Effector memory CD4-positive, alpha-beta T cell (primary cell): ENCODE measurements around the gene ATP8B2.
A peak's percentile ranks its signal among the peaks of the same experiment; 100 is the strongest.
"Not testable (repeated sequence)": the region's sequence is repeated elsewhere in the genome, so short reads cannot be mapped to it uniquely, and the experiment has no call there.

Source experiments
- DNase-seq, 3 donors: peaks; one replicate each; pipeline ENCODE4 v3.0.0-alpha.2; 2020
- H3K27ac ChIP-seq: 2 replicates; pipeline ENCODE4 v1.7.0; 2013; ENCODE audit warnings: mild to moderate bottlenecking, low read length, moderate library complexity; ENCODE audit not compliant: insufficient read depth, poor library complexity, severe bottlenecking
- H3K27me3 ChIP-seq: replicated peaks from 2 replicates; pipeline ENCODE4 v1.7.0; 2013; ENCODE audit warnings: mild to moderate bottlenecking, low read length; ENCODE audit not compliant: insufficient read depth, control insufficient read depth, poor library complexity, severe bottlenecking
- H3K36me3 ChIP-seq: 2 replicates; pipeline ENCODE4 v1.7.0; 2013; ENCODE audit warnings: mild to moderate bottlenecking, low read length, moderate library complexity; ENCODE audit not compliant: control insufficient read depth, insufficient read depth
- H3K4me1 ChIP-seq: 2 replicates; pipeline ENCODE4 v1.7.0; 2013; ENCODE audit warnings: low read length, mild to moderate bottlenecking; ENCODE audit not compliant: control insufficient read depth, insufficient read depth, poor library complexity, severe bottlenecking
- H3K4me3 ChIP-seq: 2 replicates; pipeline ENCODE4 v1.7.0; 2013; ENCODE audit warnings: low read length, low read depth, mild to moderate bottlenecking; ENCODE audit not compliant: insufficient read depth, poor library complexity, severe bottlenecking
- H3K9me3 ChIP-seq: 2 replicates; pipeline ENCODE4 v1.7.0; 2013; ENCODE audit warnings: mild to moderate bottlenecking, low read length, moderate library complexity; ENCODE audit not compliant: control insufficient read depth

Gene ATP8B2

GRCh38 chr1:154353966-154354365 is 28.6 kb downstream of the ATP8B2 start:
- no peak for DNase-seq
- Histone ChIP-seq H3K36me3 (peaks cover 16% of the 10 kb centered on the region), H3K9me3 (no peaks in the 10 kb centered on the region), H3K4me1 (peaks cover 19% of the 10 kb centered on the region), H3K27ac (no peak overlapping the region), H3K27me3 (no peaks in the 10 kb centered on the region), H3K4me3 (no peak overlapping the region)

- no peaks in the 10 kb centered on the region for H3K27me3 ChIP-seq
- H3K27ac ChIP-seq = no peak overlapping the region
- no peak overlapping the region for H3K4me3 ChIP-seq
- no peak for DNase-seq
- H3K36me3 ChIP-seq = no peaks in the 10 kb centered on the region
- peaks cover 3% of the 10 kb centered on the region for H3K4me1 ChIP-seq
- H3K9me3 ChIP-seq = no peaks in the 10 kb centered on the region
Measured at GRCh38 chr1:154358519-154358918, 33.2 kb downstream of the ATP8B2 start.

GRCh38 chr1:154360288-154360687 is 35.0 kb downstream of the ATP8B2 start:
- Histone ChIP-seq H3K27ac (no peak overlapping the region), H3K9me3 (no peaks in the 10 kb centered on the region), H3K27me3 (no peaks in the 10 kb centered on the region), H3K4me1 (no peaks in the 10 kb centered on the region), H3K4me3 (no peak overlapping the region), H3K36me3 (no peaks in the 10 kb centered on the region)
- no peak for DNase-seq

DNA sequence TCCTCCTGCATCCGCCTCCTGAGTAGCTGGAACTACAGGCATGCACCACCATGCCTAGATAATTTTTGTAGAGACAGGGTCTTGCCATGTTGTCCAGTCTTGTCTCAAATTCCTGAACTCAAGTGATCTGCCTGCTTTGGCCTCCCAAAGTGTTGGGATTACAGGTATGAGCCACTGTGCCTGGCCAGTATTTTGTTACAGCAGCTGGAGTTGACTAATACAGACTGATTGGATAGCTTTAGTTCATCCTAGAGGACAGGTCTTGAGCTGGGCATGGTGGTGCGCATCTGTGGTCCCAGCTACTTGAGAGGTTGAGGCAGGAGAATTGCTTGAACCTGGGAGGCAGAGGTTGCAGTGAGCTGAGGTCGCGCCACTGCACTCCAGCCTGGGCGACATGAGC is 35.6 kb downstream of the ATP8B2 start:
- H3K4me3 ChIP-seq = not testable (repeated sequence)

DNA sequence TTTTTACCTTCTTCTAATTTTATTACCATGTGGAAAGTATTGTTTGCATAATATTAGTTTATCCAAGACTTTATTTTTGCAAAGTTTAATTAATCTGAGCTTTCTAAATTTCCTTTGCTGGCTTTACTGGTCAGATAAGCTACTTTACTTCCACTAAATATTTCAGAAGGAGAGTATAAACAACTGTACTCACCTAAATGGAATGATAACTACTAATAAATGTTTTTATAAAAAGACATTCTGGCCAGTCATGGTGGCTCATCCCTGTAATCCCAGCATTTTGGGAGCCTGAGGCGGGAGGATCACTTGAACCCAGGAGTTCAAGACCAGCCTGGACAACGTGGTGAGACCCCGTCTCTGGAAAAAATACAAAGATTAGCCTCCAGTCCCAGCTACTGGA is 36.0 kb downstream of the ATP8B2 start:
- Histone ChIP-seq H3K9me3 (no peaks in the 10 kb centered on the region), H3K4me1 (no peaks in the 10 kb centered on the region), H3K36me3 (no peaks in the 10 kb centered on the region), H3K27ac (no peak overlapping the region), H3K27me3 (no peaks in the 10 kb centered on the region), H3K4me3 (no peak overlapping the region)
- DNase-seq = no peak

More for the DNA sequence above, 35.6 kb downstream of the ATP8B2 start:
- H3K36me3 ChIP-seq, H3K4me1 ChIP-seq, DNase-seq, H3K27ac ChIP-seq, H3K9me3 ChIP-seq, H3K27me3 ChIP-seq: not testable (repeated sequence)

- Histone ChIP-seq H3K4me3 (no peak overlapping the region), H3K27me3 (no peaks in the 10 kb centered on the region), H3K36me3 (no peaks in the 10 kb centered on the region), H3K9me3 (no peaks in the 10 kb centered on the region), H3K4me1 (no peaks in the 10 kb centered on the region), H3K27ac (no peak overlapping the region)
- no peak for DNase-seq
Measured at GRCh38 chr1:154371436-154371835, 46.1 kb downstream of the ATP8B2 start.

GRCh38 chr1:154373777-154374357 is 48.5 kb downstream of the ATP8B2 start:
- not testable (repeated sequence) for H3K9me3 ChIP-seq, DNase-seq

GRCh38 chr1:154379301-154379700 is 54.0 kb downstream of the ATP8B2 start:
- Histone ChIP-seq H3K27ac (no peak overlapping the region), H3K27me3 (no peaks in the 10 kb centered on the region), H3K36me3 (no peaks in the 10 kb centered on the region), H3K4me3 (no peak overlapping the region), H3K9me3 (no peaks in the 10 kb centered on the region), H3K4me1 (no peaks in the 10 kb centered on the region)
- DNase-seq = no peak

More at GRCh38 chr1:154373777-154374357, 48.5 kb downstream of the ATP8B2 start:
- H3K4me1 ChIP-seq, H3K27ac ChIP-seq, H3K36me3 ChIP-seq, H3K4me3 ChIP-seq, H3K27me3 ChIP-seq: not testable (repeated sequence)

- Histone ChIP-seq H3K9me3 (no peaks in the 10 kb centered on the region), H3K4me3 (no peak overlapping the region), H3K27me3 (no peaks in the 10 kb centered on the region), H3K36me3 (no peaks in the 10 kb centered on the region), H3K4me1 (peaks cover 26% of the 10 kb centered on the region), H3K27ac (peak overlapping the region; percentile 85)
- no peak for DNase-seq
Measured at GRCh38 chr1:154384650-154385489, 59.5 kb downstream of the ATP8B2 start.

DNA sequence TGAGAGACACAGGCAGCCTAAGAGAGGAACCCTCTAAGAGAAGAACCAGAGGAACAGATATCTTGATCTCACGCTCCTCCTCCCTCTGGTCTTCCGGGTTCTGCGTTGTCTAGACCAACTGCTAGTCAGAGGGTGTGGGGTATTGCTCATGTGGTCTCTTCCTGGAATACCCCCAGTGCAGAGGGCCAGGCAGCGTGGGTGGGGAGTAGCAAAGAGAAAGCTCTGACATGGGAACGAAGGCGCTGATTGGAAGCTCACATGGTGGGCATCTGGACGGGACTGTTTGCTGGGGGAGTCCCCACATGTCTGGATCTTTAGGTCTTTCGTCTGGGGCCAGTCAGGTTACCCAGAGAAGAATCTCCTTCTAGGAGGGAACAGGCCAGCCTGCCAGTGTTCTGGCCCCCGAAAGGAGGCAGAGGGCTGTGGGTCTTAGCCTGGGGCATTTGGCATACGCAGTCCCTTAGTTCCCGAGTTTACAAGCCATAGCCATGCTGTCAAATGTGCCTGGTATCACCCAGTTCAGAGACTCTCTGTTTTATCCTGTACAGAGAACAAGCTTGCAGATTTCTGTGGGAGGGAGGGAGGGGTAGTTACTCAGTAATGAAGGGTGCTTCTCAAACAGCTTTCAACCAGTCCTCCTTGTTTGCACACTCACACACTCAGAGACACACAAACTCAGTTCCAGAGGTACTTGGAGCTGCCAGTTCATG is 61.5 kb downstream of the ATP8B2 start:
- Histone ChIP-seq H3K4me3 (no peak overlapping the region), H3K27ac (peak overlapping the region; percentile 85), H3K27me3 (no peaks in the 10 kb centered on the region), H3K4me1 (peaks cover 26% of the 10 kb centered on the region), H3K36me3 (no peaks in the 10 kb centered on the region), H3K9me3 (no peaks in the 10 kb centered on the region)
- peak; percentile 61 to 77 (median 65) for DNase-seq
